Stimulated activated CD8-positive, alpha-beta memory T cell treated with anti-CD3 and anti-CD28 coated beads, Interleukin-7, amount 100 ng/mL, for 48 hours (primary cell): Measurements from ENCODE around the gene BATF3.

Experiments
- DNase-seq, 2 donors: peaks; one replicate each; pipeline ENCODE4 v3.0.0-alpha.2; 2020; ENCODE audit warnings: low read depth in 1 of 2; ENCODE audit errors: extremely low read depth in 1 of 2

The BATF3 gene

GRCh38 chr1:212685429-212685828, 14.2 kb downstream of the BATF3 start:
- no peak for DNase-seq

- no peak for DNase-seq
Observed at GRCh38 chr1:212684521-212685090, 15.0 kb downstream of the BATF3 start.

GRCh38 chr1:212684076-212684475, 15.6 kb downstream of the BATF3 start:
- no peak for DNase-seq

- DNase-seq: peak; percentile 60 to 81
Observed at GRCh38 chr1:212683357-212683722, 16.3 kb downstream of the BATF3 start.

GRCh38 chr1:212680680-212681389, 18.8 kb downstream of the BATF3 start:
- no peak for DNase-seq

- DNase-seq: no peak
Observed at GRCh38 chr1:212678456-212679410, 20.9 kb downstream of the BATF3 start.

GRCh38 chr1:212677573-212677972, 22.1 kb downstream of the BATF3 start:
- DNase-seq: no peak

GRCh38 chr1:212677136-212677535, 22.5 kb downstream of the BATF3 start:
- DNase-seq: no peak

GRCh38 chr1:212675675-212676074, 24.0 kb downstream of the BATF3 start:
- no peak for DNase-seq

GRCh38 chr1:212674872-212675271, 24.8 kb downstream of the BATF3 start:
- no peak for DNase-seq

GRCh38 chr1:212671342-212672031, 28.2 kb downstream of the BATF3 start:
- no peak for DNase-seq

GRCh38 chr1:212670882-212671281, 28.8 kb downstream of the BATF3 start:
- DNase-seq: no peak

GRCh38 chr1:212670301-212670700, 29.3 kb downstream of the BATF3 start:
- no peak for DNase-seq

- no peak for DNase-seq
Observed at GRCh38 chr1:212669600-212669999, 30.0 kb downstream of the BATF3 start.

GRCh38 chr1:212669102-212669501, 30.5 kb downstream of the BATF3 start:
- no peak for DNase-seq

- no peak for DNase-seq
Observed at GRCh38 chr1:212668477-212668876, 31.2 kb downstream of the BATF3 start.

GRCh38 chr1:212667223-212668139, 32.2 kb downstream of the BATF3 start:
- no peak for DNase-seq

- DNase-seq: no peak
Observed at GRCh38 chr1:212666116-212666775, 33.4 kb downstream of the BATF3 start.
